T-helper 17 cell (primary cell): ENCODE data around the gene CYP2B6. TPM values are rescaled to one million over a fixed set of nuclear protein-coding genes. Genes with fewer than 3 reads are reported as not detected.
"Not testable (repeated sequence)": the region's sequence is repeated elsewhere in the genome, so short reads cannot be mapped to it uniquely, and the experiment has no call there.

ENCODE experiments used
- ATAC-seq: fragments of 150-1000 bp; cut with Tn5 transposase; 2 replicates; pipeline ENCODE4 v1.10.0; 2021; ENCODE audit warnings: mild to moderate bottlenecking, moderate library complexity
- DNase-seq, 3 donors: peaks; one replicate each; pipeline versions ENCODE4 v3.0.0 to v3.0.0-alpha.2; 2020 to 2021
- H3K9me3 ChIP-seq: one replicate; pipeline ENCODE4 v1.7.0; 2013; ENCODE audit warnings: low read length, mild to moderate bottlenecking; ENCODE audit not compliant: control insufficient read depth, poor library complexity, severe bottlenecking
- H3K27ac Mint-ChIP-seq: one replicate; pipeline ENCODE4 v1.8.0; 2022; ENCODE audit warnings: mild to moderate bottlenecking, moderate library complexity, mixed read lengths
- H3K27me3 Mint-ChIP-seq: one replicate; pipeline ENCODE4 v1.8.0; 2022; ENCODE audit warnings: mixed read lengths
- H3K36me3 Mint-ChIP-seq: one replicate; pipeline ENCODE4 v1.8.0; 2022; ENCODE audit warnings: low read depth, mixed read lengths
- H3K4me1 Mint-ChIP-seq: one replicate; pipeline ENCODE4 v1.8.0; 2022; ENCODE audit warnings: mild to moderate bottlenecking, mixed read lengths
- H3K4me3 Mint-ChIP-seq: one replicate; pipeline ENCODE4 v1.8.0; 2022; ENCODE audit warnings: mild to moderate bottlenecking, moderate library complexity, mixed read lengths
- total RNA-seq, 4 donors: library from RNA in 2 of 4; stranded (reverse) in 2 of 4; gene quantifications; one replicate each; pipeline ENCODE4 v1.2.3 and lab custom pipeline; 2022 to 2026

Gene CYP2B6
- total RNA-seq, 2 donors from 2014 or later, result not detected

DNA sequence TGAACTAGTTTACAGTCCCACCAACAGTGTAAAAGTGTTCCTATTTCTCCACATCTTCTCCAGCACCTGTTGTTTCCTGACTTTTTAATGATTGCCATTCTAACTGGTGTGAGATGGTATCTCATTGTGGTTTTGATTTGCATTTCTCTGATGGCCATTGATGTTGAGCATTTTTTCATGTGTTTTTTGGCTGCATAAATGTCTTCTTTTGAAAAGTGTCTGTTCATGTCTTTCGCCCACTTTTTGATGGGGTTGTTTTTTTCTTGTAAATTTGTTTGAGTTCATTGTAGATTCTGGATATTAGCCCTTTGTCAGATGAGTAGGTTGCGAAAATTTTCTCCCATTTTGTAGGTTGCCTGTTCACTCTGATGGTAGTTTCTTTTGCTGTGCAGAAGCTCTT, 7.9 kb downstream of the CYP2B6 start:
- DNase-seq, H3K27ac Mint-ChIP-seq, ATAC-seq, H3K36me3 Mint-ChIP-seq, H3K9me3 ChIP-seq, H3K4me3 Mint-ChIP-seq, H3K4me1 Mint-ChIP-seq: not testable (repeated sequence)
- H3K27me3 Mint-ChIP-seq, result peaks cover 22% of the 10 kb centered on the region

- Mint-ChIP-seq H3K4me3 (no peak overlapping the region), H3K27me3 (peaks cover 32% of the 10 kb centered on the region), H3K4me1 (peaks cover 4% of the 10 kb centered on the region), H3K36me3 (peaks cover 10% of the 10 kb centered on the region), H3K27ac (no peak overlapping the region)
- DNase-seq (no peak), ATAC-seq (no peak)
- H3K9me3 ChIP-seq, result no peaks in the 10 kb centered on the region
Observed at GRCh38 chr19:41000310-41000737, 9.2 kb downstream of the CYP2B6 start.

GRCh38 chr19:41001243-41001971, 10.3 kb downstream of the CYP2B6 start:
- Mint-ChIP-seq H3K27me3 (peaks cover 34% of the 10 kb centered on the region), H3K36me3 (peaks cover 13% of the 10 kb centered on the region), H3K4me3 (no peak overlapping the region), H3K4me1 (peaks cover 4% of the 10 kb centered on the region), H3K27ac (no peak overlapping the region)
- no peaks in the 10 kb centered on the region for H3K9me3 ChIP-seq
- DNase-seq (no peak), ATAC-seq (no peak)

- Mint-ChIP-seq H3K27me3 (peaks cover 46% of the 10 kb centered on the region), H3K36me3 (peaks cover 19% of the 10 kb centered on the region), H3K4me1 (peaks cover 11% of the 10 kb centered on the region)
- not testable (repeated sequence) for H3K9me3 ChIP-seq, ATAC-seq, DNase-seq, H3K4me3 Mint-ChIP-seq, H3K27ac Mint-ChIP-seq
Observed at GRCh38 chr19:41003656-41004055, 12.6 kb downstream of the CYP2B6 start.

DNA sequence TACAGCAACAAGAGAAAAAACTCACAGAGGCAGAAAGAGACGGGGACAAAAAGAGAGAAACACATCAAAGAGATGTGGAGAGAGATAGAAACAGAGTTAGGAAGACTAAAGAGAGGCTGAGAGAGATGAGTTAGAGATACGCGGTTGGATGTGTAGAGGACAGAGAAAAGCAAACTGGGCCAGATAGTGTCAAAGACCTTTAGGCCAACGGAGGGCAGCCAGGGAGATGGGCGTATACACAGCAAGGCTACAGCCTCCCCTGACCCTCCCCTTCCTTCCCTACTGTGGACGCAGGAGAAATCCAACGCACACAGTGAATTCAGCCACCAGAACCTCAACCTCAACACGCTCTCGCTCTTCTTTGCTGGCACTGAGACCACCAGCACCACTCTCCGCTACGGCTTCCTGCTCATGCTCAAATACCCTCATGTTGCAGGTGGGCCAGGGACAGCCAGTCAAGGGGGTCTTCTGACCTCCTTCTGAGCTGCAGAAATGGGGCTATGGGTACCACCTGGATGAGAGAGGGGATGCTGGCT, 18.7 kb downstream of the CYP2B6 start:
- no peak for ATAC-seq
- peaks cover 60% of the 10 kb centered on the region for H3K27me3 Mint-ChIP-seq
- DNase-seq, result no peak
- H3K27ac Mint-ChIP-seq, result no peak overlapping the region
- H3K4me3 Mint-ChIP-seq, result no peak overlapping the region
- peaks cover 21% of the 10 kb centered on the region for H3K4me1 Mint-ChIP-seq
- H3K9me3 ChIP-seq, result no peaks in the 10 kb centered on the region
- H3K36me3 Mint-ChIP-seq, result peaks cover 23% of the 10 kb centered on the region

- ATAC-seq, result no peak
- no peak for DNase-seq
- peaks cover 19% of the 10 kb centered on the region for H3K4me1 Mint-ChIP-seq
- no peaks in the 10 kb centered on the region for H3K9me3 ChIP-seq
- no peak overlapping the region for H3K27ac Mint-ChIP-seq
- peaks cover 43% of the 10 kb centered on the region for H3K27me3 Mint-ChIP-seq
- H3K36me3 Mint-ChIP-seq, result peaks cover 12% of the 10 kb centered on the region
- H3K4me3 Mint-ChIP-seq, result no peak overlapping the region
Observed at GRCh38 chr19:41013359-41013758, 22.3 kb downstream of the CYP2B6 start.

DNA sequence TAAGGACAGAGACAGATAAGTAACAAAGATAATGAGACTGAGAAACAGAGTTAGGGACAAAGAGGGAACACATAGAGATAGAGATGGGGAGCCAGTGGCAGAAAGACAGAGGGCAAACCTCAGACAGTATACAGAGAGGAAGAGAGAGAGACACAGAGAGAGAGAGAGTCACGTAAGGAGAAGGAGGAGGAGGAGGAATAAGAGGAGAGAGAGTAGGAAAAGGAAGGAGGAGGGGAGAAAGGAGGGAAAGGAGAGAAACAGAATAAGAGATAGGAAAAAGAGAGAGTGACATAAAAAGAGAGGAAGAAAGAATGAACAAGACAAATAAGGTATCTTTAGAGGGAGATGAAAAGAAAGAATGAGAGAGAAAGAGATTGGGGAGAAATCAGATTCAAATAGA, 23.6 kb downstream of the CYP2B6 start:
- no peak for ATAC-seq
- Mint-ChIP-seq H3K4me3 (no peak overlapping the region), H3K27me3 (peaks cover 51% of the 10 kb centered on the region), H3K36me3 (peaks cover 12% of the 10 kb centered on the region), H3K27ac (no peak overlapping the region), H3K4me1 (peaks cover 12% of the 10 kb centered on the region)
- DNase-seq, result no peak
- no peaks in the 10 kb centered on the region for H3K9me3 ChIP-seq

DNA sequence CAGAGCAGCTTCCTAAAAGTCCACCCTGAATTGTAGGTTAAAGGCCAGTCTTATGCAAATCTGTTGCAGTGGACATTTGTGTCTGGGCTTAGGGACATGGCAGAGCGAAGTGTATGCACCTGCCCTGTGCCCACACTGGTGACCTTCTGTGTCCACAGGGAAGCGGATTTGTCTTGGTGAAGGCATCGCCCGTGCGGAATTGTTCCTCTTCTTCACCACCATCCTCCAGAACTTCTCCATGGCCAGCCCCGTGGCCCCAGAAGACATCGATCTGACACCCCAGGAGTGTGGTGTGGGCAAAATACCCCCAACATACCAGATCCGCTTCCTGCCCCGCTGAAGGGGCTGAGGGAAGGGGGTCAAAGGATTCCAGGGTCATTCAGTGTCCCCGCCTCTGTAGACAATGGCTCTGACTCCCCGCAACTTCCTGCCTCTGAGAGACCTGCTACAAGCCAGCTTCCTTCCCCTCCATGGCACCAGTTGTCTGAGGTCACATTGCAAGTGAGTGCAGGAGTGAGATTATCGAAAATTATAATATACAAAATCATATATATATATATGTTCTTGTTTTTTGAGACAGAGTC, 25.5 kb downstream of the CYP2B6 start:
- DNase-seq (no peak), ATAC-seq (no peak)
- no peak overlapping the region for H3K27ac Mint-ChIP-seq
- peaks cover 9% of the 10 kb centered on the region for H3K36me3 Mint-ChIP-seq
- peaks cover 9% of the 10 kb centered on the region for H3K4me1 Mint-ChIP-seq
- peaks cover 45% of the 10 kb centered on the region for H3K27me3 Mint-ChIP-seq
- H3K9me3 ChIP-seq, result no peaks in the 10 kb centered on the region
- no peak overlapping the region for H3K4me3 Mint-ChIP-seq

DNA sequence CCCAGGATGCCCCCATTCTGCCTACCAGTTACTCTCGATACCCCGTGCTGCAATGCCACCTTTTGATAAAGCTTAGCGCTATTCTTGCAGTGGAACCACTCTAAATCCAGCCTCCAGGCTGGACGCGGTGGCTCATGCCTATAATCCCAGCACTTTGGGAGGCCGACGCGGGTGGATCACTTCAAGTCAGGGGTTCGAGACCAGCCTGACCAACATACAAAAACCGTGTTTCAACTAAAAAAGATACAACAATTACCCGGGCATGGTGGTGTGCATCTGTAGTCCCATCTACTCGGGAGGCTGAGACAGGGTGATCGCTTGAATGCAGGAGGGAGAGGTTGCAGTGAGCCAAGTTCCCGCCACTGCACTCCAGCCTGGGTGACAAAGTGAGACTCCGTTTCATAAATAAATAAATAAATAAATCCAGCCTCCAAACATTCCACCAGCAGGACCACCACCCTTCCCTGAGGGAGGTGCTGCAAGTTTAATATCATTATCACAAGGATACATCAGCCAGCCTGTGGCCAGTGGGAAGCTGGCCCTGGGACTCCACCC, 27.7 kb downstream of the CYP2B6 start:
- Mint-ChIP-seq H3K27ac (no peak overlapping the region), H3K36me3 (peaks cover 6% of the 10 kb centered on the region), H3K4me1 (peaks cover 5% of the 10 kb centered on the region)

DNA sequence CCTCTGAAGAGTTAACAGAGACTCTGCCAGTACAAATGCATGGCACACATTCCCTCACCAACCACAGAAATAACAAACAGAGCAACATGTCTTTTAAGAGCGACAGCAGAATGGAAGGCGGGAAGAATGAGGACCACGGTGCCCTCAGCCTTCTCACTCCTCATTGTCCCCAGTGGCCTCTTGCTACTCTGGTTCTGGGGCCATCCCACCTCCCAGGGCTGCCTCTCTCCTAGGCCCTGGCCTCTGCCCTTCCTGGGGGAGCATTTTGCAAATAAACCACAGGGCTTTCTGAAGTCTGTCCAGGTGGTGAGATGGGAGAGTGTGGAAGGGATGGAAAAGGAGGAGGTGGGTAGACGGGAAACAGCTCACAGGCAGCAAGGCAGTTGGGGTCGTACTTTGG, 28.3 kb downstream of the CYP2B6 start:
- H3K27ac Mint-ChIP-seq, result no peak overlapping the region
- peaks cover 56% of the 10 kb centered on the region for H3K27me3 Mint-ChIP-seq
- H3K9me3 ChIP-seq, result no peaks in the 10 kb centered on the region
- ATAC-seq (no peak), DNase-seq (no peak)
- H3K36me3 Mint-ChIP-seq, result peaks cover 7% of the 10 kb centered on the region
- H3K4me3 Mint-ChIP-seq, result no peak overlapping the region
- peaks cover 5% of the 10 kb centered on the region for H3K4me1 Mint-ChIP-seq

More for the DNA sequence above, 27.7 kb downstream of the CYP2B6 start:
- H3K9me3 ChIP-seq, result no peaks in the 10 kb centered on the region
- Mint-ChIP-seq H3K27me3 (peaks cover 51% of the 10 kb centered on the region), H3K4me3 (no peak overlapping the region)
- no peak for DNase-seq
- no peak for ATAC-seq

GRCh38 chr19:41023193-41023592, 32.1 kb downstream of the CYP2B6 start:
- no peaks in the 10 kb centered on the region for H3K9me3 ChIP-seq
- no peak for DNase-seq
- no peak overlapping the region for H3K27ac Mint-ChIP-seq
- H3K4me1 Mint-ChIP-seq, result peaks cover 9% of the 10 kb centered on the region
- H3K4me3 Mint-ChIP-seq, result no peak overlapping the region
- peaks cover 85% of the 10 kb centered on the region for H3K27me3 Mint-ChIP-seq
- no peak for ATAC-seq
- H3K36me3 Mint-ChIP-seq, result peaks cover 19% of the 10 kb centered on the region

DNA sequence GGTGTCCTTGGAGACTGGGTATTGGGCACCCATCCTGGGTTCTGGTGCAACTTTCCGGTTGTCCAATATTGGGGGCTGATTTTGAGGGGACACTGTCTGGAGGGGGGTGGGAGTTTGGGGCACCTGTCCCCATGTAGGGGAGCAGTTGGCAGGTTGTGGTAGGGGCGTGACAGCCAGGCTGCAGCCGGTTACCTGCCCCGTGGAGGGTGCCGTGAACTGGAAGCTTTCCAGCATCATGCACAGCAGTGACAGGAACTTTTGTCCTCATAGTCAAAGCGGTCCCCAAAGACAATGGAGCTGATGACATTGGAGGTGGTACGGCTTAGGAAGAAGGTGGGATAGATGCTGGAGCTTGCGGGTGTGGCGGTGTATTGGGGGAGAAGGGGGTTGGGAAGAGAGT, 34.3 kb downstream of the CYP2B6 start:
- ATAC-seq, result no peak
- H3K27ac Mint-ChIP-seq, result no peak overlapping the region
- no peaks in the 10 kb centered on the region for H3K9me3 ChIP-seq
- H3K4me1 Mint-ChIP-seq, result peaks cover 9% of the 10 kb centered on the region
- no peak for DNase-seq
- H3K27me3 Mint-ChIP-seq, result peaks cover 69% of the 10 kb centered on the region
- H3K4me3 Mint-ChIP-seq, result no peak overlapping the region
- H3K36me3 Mint-ChIP-seq, result peaks cover 19% of the 10 kb centered on the region

- no peak overlapping the region for H3K4me3 Mint-ChIP-seq
Observed at GRCh38 chr19:41025871-41026270, 34.8 kb downstream of the CYP2B6 start.

More at GRCh38 chr19:41025871-41026270, 34.8 kb downstream of the CYP2B6 start:
- no peak for ATAC-seq
- peaks cover 9% of the 10 kb centered on the region for H3K4me1 Mint-ChIP-seq
- peaks cover 66% of the 10 kb centered on the region for H3K27me3 Mint-ChIP-seq
- no peaks in the 10 kb centered on the region for H3K9me3 ChIP-seq
- H3K36me3 Mint-ChIP-seq, result peaks cover 19% of the 10 kb centered on the region
- DNase-seq, result no peak
- H3K27ac Mint-ChIP-seq, result no peak overlapping the region
